MM.1S (cell line): ENCODE data around the gene HACD1.

ENCODE experiments used
- DNase-seq: peaks from one replicate; pipeline ENCODE4 v3.0.0-alpha.2; 2015
- H2AFZ ChIP-seq: fragments of 300-600 bp; sonication (generic); 2 replicates; pipeline ENCODE4 v1.6.0; 2016; ENCODE audit warnings: antibody characterized with exemption, low read length
- H3F3A ChIP-seq: fragments of 300-600 bp; sonication (generic); 2 replicates; pipeline ENCODE4 v1.6.1; 2016; ENCODE audit warnings: mild to moderate bottlenecking, antibody characterized with exemption, low read length, moderate library complexity, mixed read lengths; ENCODE audit not compliant: insufficient read depth
- H3K27ac ChIP-seq: fragments of 300-600 bp; sonication (generic); 2 replicates; pipeline ENCODE4 v1.5.1; 2016; ENCODE audit warnings: mild to moderate bottlenecking, low read length
- H3K27me3 ChIP-seq: fragments of 300-600 bp; sonication (generic); replicated peaks from 2 replicates; pipeline ENCODE4 v1.6.0; 2016; ENCODE audit warnings: low read length; ENCODE audit not compliant: insufficient read depth
- H3K36me3 ChIP-seq: fragments of 300-600 bp; sonication (generic); replicated peaks from 2 replicates; pipeline ENCODE4 v1.6.1; 2016; ENCODE audit warnings: mild to moderate bottlenecking, low read length, mixed read lengths; ENCODE audit not compliant: insufficient read depth
- H3K4me1 ChIP-seq: fragments of 300-600 bp; sonication (generic); 2 replicates; pipeline ENCODE4 v1.6.1; 2016; ENCODE audit warnings: low read length, mixed read lengths
- H3K4me2 ChIP-seq: fragments of 300-600 bp; sonication (generic); 2 replicates; pipeline ENCODE4 v1.6.0; 2016; ENCODE audit warnings: low read depth, low read length
- H3K4me3 ChIP-seq: fragments of 300-600 bp; sonication (generic); 2 replicates; pipeline ENCODE4 v1.5.1; 2016; ENCODE audit warnings: low read length, mixed read lengths
- H3K79me2 ChIP-seq: fragments of 300-600 bp; sonication (generic); 2 replicates; pipeline ENCODE4 v1.6.1; 2016; ENCODE audit warnings: mixed run types, low read length, mixed read lengths
- H3K9ac ChIP-seq: fragments of 300-600 bp; sonication (generic); 2 replicates; pipeline ENCODE4 v1.6.1; 2016; ENCODE audit warnings: low read length, mixed read lengths
- H3K9me2 ChIP-seq: fragments of 300-600 bp; sonication (generic); replicated peaks from 2 replicates; pipeline ENCODE4 v1.6.1; 2016; ENCODE audit warnings: mild to moderate bottlenecking, low read length, mixed read lengths; ENCODE audit not compliant: insufficient read depth
- H3K9me3 ChIP-seq: fragments of 300-600 bp; sonication (generic); replicated peaks from 2 replicates; pipeline ENCODE4 v1.6.1; 2016; ENCODE audit warnings: mild to moderate bottlenecking, low read length, mixed read lengths; ENCODE audit not compliant: insufficient read depth
- H4K20me1 ChIP-seq: fragments of 300-600 bp; sonication (generic); 2 replicates; pipeline ENCODE4 v1.6.1; 2016; ENCODE audit warnings: mild to moderate bottlenecking, low read length, moderate library complexity, mixed read lengths; ENCODE audit not compliant: insufficient read depth
- CTCF ChIP-seq: fragments of 300-600 bp; sonication (generic); IDR thresholded peaks from 2 replicates; pipeline ENCODE4 v1.5.1; 2016; ENCODE audit warnings: antibody characterized with exemption, low read length, mixed read lengths
- EZH2 ChIP-seq: fragments of 300-600 bp; sonication (generic); optimal IDR thresholded peaks from 2 replicates; pipeline ENCODE3; 2017; ENCODE audit warnings: low read depth, mild to moderate bottlenecking, antibody characterized with exemption, low read length, mixed read lengths
- EZH2phosphoT487 ChIP-seq: fragments of 300-600 bp; sonication (generic); IDR thresholded peaks from 2 replicates; pipeline ENCODE4 v1.6.1; 2018; ENCODE audit warnings: antibody characterized with exemption, low read length

Gene HACD1

GRCh38 chr10:17617031-17617911 is at the start of gene HACD1:
Gene HACD1 (minus strand): TSS chr10:17617374. CDS start chr10:17617339, 35 bp downstream.
- no peaks in the 10 kb centered on the region for H3K36me3 ChIP-seq
- H3K9me3 ChIP-seq = no peaks in the 10 kb centered on the region
- H3K9me2 ChIP-seq = no peaks in the 10 kb centered on the region
- no peak for TF ChIP-seq EZH2phosphoT487
- no peak for TF ChIP-seq CTCF
- no peak for TF ChIP-seq EZH2
- H3K4me1 ChIP-seq = no peaks in the 10 kb centered on the region
- H3K4me2 ChIP-seq = peak within 1 kb of the TSS; percentile 70
- H3K27ac ChIP-seq = no peak within 1 kb of the TSS
- no peak within 1 kb of the TSS for H3K9ac ChIP-seq
- H3K4me3 ChIP-seq = peak within 1 kb of the TSS; percentile 63
- peak within 1 kb of the TSS; percentile 72 for H2AFZ ChIP-seq
- no peaks in the 10 kb centered on the region for H3K79me2 ChIP-seq
- H4K20me1 ChIP-seq = no peaks in the 10 kb centered on the region
- H3F3A ChIP-seq = no peaks in the 10 kb centered on the region
- no peaks in the 10 kb centered on the region for H3K27me3 ChIP-seq
- DNase-seq = no peak

- no peak overlapping the region for H3K27ac ChIP-seq
- no peak overlapping the region for H3K4me2 ChIP-seq
These were observed 48.6 kb upstream of the HACD1 start for GRCh38 chr10:17665747-17666146.

GRCh38 chr10:17663450-17663849 is 46.3 kb upstream of the HACD1 start:
- Histone ChIP-seq H3F3A (no peaks in the 10 kb centered on the region), H3K27me3 (no peaks in the 10 kb centered on the region), H3K9ac (no peak overlapping the region), H2AFZ (no peak overlapping the region), H3K9me2 (no peaks in the 10 kb centered on the region), H3K27ac (no peak overlapping the region), H3K4me3 (no peak overlapping the region), H3K4me1 (no peaks in the 10 kb centered on the region), H3K36me3 (no peaks in the 10 kb centered on the region; the same call in 1 of the 2 replicates), H3K79me2 (peaks cover 36% of the 10 kb centered on the region), H3K4me2 (no peak overlapping the region), H3K9me3 (no peaks in the 10 kb centered on the region), H4K20me1 (no peaks in the 10 kb centered on the region)
- DNase-seq = no peak
- no peak for TF ChIP-seq CTCF
- no peak for TF ChIP-seq EZH2
- TF ChIP-seq EZH2phosphoT487 = no peak

More at GRCh38 chr10:17665747-17666146, 48.6 kb upstream of the HACD1 start:
- Histone ChIP-seq H2AFZ (no peak overlapping the region), H3K79me2 (peaks cover 25% of the 10 kb centered on the region), H3K9ac (no peak overlapping the region), H3K36me3 (no peaks in the 10 kb centered on the region; the same call in 1 of the 2 replicates), H3K4me3 (no peak overlapping the region), H3K4me1 (no peaks in the 10 kb centered on the region), H3F3A (no peaks in the 10 kb centered on the region), H3K9me2 (no peaks in the 10 kb centered on the region), H4K20me1 (no peaks in the 10 kb centered on the region), H3K27me3 (no peaks in the 10 kb centered on the region), H3K9me3 (no peaks in the 10 kb centered on the region)
- no peak for TF ChIP-seq CTCF
- TF ChIP-seq EZH2 = no peak
- TF ChIP-seq EZH2phosphoT487 = no peak
- DNase-seq = no peak
